22Rv1 (cell line): Measurements from ENCODE around the gene LRRC7.

ENCODE experiments used
- CTCF ChIP-seq: fragments of 450-650 bp; IDR thresholded peaks from 2 replicates; pipeline ENCODE4 v1.5.1; 2017; ENCODE audit warnings: mild to moderate bottlenecking
- ZFX ChIP-seq: fragments of 450-650 bp; IDR thresholded peaks from 2 replicates; pipeline ENCODE4 v1.6.1; 2017; ENCODE audit warnings: antibody characterized with exemption, borderline replicate concordance

- TF ChIP-seq CTCF: no peak
- no peak for TF ChIP-seq ZFX
Measured at GRCh38 chr1:70079546-70079945, 511.8 kb downstream of the LRRC7 start.
